Stimulated activated CD4-positive, alpha-beta T cell treated with anti-CD3 and anti-CD28 coated beads, TNF-alpha, amount 100 ng/mL, for 4 hours (primary cell): ENCODE results near the gene KIF20A.
"Not testable (repeated sequence)": the region's sequence is repeated elsewhere in the genome, so short reads cannot be mapped to it uniquely, and the experiment has no call there.

Experiments used
- DNase-seq, 3 experiments: peaks; one replicate each; pipeline ENCODE4 v3.0.0-alpha.2; 2020; ENCODE audit warnings: low read depth in 3 of 3

Gene KIF20A

GRCh38 chr5:138178516-138179276, at the start of gene KIF20A, which contains the start of gene BRD8:
Gene KIF20A, plus strand, starts transcription at chr5:138179112. Its CDS starts 569 bp downstream, at chr5:138179681.
Gene BRD8, minus strand, starts transcription at chr5:138178630. Its CDS starts 16 bp downstream, at chr5:138178614.
- peak; percentile 64 to 78 (median 65) for DNase-seq

DNA sequence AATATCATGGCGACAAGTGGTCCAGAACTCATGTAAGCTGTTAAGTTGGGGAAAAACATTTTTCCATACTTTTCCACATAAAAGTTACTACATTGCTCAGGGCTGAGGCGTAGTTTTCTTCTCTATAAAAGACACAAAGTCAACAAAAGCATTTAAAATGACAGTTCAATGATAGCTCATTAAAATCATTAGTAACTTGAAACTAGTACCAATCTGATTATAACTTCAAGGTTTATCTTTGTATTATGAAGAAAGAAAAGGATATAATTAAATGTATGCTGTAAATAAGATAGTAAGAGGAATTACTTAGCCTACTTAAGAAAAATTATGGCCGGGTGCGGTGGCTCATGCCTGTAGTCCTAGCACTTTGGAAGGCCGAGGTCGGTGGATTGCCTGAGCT, 49.6 kb upstream of the KIF20A start:
- no peak for DNase-seq

- DNase-seq = no peak
Measured at GRCh38 chr5:138132543-138132942, 46.4 kb upstream of the KIF20A start.

- DNase-seq = no peak
Measured at GRCh38 chr5:138138949-138139780, 39.7 kb upstream of the KIF20A start, which contains the start of gene NME5. Gene NME5, minus strand, starts transcription at chr5:138139428. Its CDS starts 648 bp downstream, at chr5:138138780.

DNA sequence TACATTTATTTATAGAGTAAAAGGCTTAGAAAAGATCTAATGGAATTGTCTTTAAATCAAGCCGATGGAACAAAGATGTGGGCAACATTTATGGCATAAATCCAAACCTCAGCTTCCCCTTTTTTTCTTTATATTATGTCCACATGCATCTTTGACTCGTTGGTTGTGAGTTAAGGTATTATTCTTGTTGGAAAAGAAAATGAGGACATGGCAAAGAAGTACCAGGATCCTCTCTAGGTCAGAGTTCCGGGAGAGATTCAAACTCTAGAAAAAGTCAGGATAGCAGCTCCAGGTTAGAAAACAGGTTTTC, 39.2 kb upstream of the KIF20A start:
- DNase-seq = no peak

DNA sequence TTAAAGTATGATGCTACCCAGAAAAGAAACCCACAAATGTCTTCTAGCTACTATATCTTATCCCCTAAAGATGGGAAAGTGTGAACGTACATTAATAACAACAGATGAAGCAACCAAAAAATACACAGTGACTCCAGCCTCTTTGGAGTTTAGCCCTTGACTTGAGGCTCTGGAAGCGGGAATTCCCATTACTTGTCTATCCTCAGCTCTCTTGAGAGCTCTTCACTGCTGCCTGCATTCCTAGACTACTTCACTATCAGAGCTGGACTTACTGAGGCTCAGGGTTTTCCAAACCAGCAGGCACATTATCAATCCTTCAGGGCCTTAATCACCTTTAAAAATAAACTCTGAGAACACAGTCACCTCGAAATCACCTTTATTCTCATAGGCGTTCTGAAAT, 38.6 kb upstream of the KIF20A start:
- no peak for DNase-seq

DNA sequence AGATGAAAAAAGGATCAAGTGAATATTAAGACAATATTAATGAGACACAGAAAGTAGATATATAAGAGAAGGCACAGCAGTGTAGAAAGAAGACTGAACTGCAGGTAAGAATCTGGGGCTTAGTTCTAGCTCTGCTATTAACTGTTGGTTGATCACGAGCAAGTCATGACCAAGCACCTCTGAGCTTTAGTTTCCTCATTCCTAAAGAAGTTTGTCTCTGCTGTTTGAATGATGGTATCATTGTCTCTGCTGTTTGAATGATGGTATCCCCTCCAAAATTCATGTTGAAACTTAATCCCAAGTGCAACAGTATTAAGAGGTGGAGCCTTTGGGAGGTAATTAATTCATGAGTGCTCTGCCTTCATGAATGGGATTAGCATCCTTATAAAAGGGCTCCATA, 37.2 kb upstream of the KIF20A start:
- DNase-seq = no peak

DNA sequence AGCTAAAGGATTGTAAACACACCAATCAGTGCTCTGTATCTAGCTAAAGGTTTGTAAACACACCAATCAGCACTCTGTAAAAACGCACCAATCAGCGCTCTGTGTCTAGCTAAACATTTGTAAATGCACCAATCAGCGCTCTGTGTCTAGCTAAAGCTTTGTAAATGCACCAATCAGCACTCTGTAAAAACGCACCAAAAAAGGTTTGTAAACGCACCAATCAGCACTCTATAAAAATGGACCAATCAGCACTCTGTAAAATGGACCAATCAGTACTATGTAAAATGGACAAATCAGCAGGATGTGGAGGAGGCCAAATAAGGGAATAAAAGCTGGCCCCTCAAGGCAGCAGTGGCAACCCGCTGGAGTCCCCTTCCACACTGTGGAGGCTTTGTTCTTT, 35.3 kb upstream of the KIF20A start:
- DNase-seq = not testable (repeated sequence)

- DNase-seq = no peak
Measured at GRCh38 chr5:138148811-138149210, 30.1 kb upstream of the KIF20A start.

- no peak for DNase-seq
Measured at GRCh38 chr5:138149530-138149929, 29.4 kb upstream of the KIF20A start.

DNA sequence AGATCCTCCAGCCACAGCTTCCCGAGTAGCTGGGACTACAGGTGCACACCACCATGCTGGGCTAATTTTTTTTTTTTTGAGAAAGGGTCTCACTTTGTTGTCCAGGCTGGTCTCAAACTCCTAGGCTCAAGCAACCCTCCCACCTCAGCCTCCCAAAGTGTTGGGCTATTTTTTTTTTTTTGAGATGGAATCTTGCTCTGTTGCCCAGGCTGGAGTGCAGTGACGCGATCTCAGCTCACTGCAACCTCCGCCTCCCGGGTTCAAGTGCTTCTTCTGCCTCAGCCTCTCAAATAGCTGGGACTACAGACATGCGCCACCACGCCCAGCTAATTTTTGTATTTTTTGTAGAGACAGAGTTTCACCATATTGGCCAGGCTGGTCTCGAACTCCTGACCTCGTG, 22.9 kb upstream of the KIF20A start:
- DNase-seq = not testable (repeated sequence)

- DNase-seq = no peak
Measured at GRCh38 chr5:138157626-138158025, 21.3 kb upstream of the KIF20A start.

GRCh38 chr5:138159666-138160065, 19.2 kb upstream of the KIF20A start:
- no peak for DNase-seq

DNA sequence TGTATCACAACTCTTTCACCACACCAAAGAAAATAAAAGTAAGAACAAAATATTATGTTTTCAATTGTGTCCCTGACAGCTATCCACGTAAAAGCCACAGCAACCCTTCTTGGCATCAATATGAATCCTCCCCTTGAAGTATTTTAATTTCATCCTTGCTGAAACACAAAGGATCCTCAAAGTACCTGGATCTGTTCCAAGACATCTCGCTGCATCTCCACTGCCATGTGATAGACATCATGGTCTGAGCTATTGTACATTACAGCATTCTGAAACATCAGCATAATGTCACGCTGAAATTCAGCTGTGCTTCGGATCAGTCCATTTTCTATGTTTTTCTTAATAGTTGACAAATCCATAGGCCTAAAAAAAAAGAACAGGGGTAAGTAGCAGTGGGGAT, 18.2 kb upstream of the KIF20A start:
- no peak for DNase-seq

- DNase-seq = no peak
Measured at GRCh38 chr5:138163721-138164120, 15.2 kb upstream of the KIF20A start.

- DNase-seq = no peak
Measured at GRCh38 chr5:138169124-138169523, 9.8 kb upstream of the KIF20A start.

GRCh38 chr5:138170299-138170698, 8.6 kb upstream of the KIF20A start:
- DNase-seq = no peak

DNA sequence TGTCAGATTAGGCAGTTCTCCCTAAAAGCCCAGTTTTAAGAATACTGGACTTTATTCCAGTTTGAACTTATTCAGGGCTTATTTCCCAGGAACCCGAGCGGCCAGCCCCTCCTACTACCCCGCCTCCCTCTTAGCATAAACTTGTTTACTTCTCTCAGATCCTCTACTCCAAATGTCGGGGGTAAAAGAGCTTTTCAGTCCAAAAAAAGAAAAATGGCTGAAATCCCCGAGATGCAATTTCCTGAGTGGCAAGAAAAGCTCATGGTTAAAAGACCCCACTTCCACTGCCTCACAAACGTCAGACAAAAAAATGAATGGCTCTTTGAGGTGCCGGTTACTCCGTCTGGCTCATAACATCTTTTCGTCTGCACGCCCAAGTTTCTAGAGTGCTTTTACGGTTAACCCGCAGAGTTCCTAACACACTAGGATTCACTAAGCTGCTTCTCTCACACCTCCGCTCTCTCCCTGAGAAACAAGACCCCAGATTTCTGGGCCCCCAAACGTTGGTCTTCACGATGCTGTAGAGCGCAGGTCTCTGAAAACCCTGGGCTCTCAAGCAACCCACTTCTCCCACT, 884 bp upstream of the KIF20A start:
- DNase-seq = no peak

- DNase-seq = no peak
Measured at GRCh38 chr5:138179277-138179857, 455 bp downstream of the KIF20A start.

GRCh38 chr5:138180183-138180782, 1.4 kb downstream of the KIF20A start:
- no peak for DNase-seq

DNA sequence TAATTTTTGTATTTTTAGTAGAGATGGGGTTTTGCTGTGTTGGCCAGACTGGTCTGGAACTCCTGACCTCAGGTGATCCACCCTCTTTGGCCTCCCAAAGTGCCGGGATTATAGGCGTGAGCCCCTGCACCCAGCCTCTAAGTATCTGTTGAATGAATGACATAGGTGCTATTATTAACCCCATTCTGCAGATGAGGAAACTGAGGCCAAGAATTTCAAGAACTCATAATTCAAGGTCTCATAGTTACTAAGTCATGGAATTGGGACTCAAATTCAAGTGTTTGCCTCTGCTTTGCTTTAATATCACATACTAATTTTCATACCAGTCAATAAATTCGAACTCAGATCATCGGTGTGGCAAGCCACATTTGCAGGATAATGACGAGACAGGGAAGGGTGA, 1.9 kb downstream of the KIF20A start:
- DNase-seq = no peak

- DNase-seq = no peak
Measured at GRCh38 chr5:138182808-138183207, 3.9 kb downstream of the KIF20A start.
